ENCODE measurements around the gene MRPS2.
"Not testable (repeated sequence)": the region's sequence is repeated elsewhere in the genome, so short reads cannot be mapped to it uniquely, and the experiment has no call there.

Gene MRPS2

GRCh38 chr9:135545646-135546176 is 45.2 kb downstream of the MRPS2 start, which contains the start of gene OBP2A:
Gene OBP2A, plus strand, starts transcription at chr9:135546126. Its CDS starts 55 bp downstream, at chr9:135546181.
- H3K4me1 ChIP-seq (ENCODE audit: control insufficient read depth, insufficient read depth, low read length); H3K27me3 ChIP-seq (ENCODE audit: control insufficient read depth, insufficient read depth, low read length); H3K36me3 ChIP-seq (ENCODE audit: control insufficient read depth, insufficient read depth, low read length); H3K27ac ChIP-seq (ENCODE audit: low read depth, low read length); H3K4me3 ChIP-seq (ENCODE audit: low read depth, low read length); H3K9ac ChIP-seq (ENCODE audit: low read length); H3K9me3 ChIP-seq (ENCODE audit: control insufficient read depth, insufficient read depth, low read depth, low read length): not testable (repeated sequence)

GRCh38 chr9:135546792-135547617 is 46.5 kb downstream of the MRPS2 start:
- not testable (repeated sequence) for H3K9me3 ChIP-seq (ENCODE audit: control insufficient read depth, insufficient read depth, low read depth, low read length); H3K27me3 ChIP-seq (ENCODE audit: control insufficient read depth, insufficient read depth, low read length); H3K4me1 ChIP-seq (ENCODE audit: control insufficient read depth, insufficient read depth, low read length); H3K4me3 ChIP-seq (ENCODE audit: low read depth, low read length); H3K9ac ChIP-seq (ENCODE audit: low read length); H3K27ac ChIP-seq (ENCODE audit: low read depth, low read length); H3K36me3 ChIP-seq (ENCODE audit: control insufficient read depth, insufficient read depth, low read length)

GRCh38 chr9:135547756-135548736 is 47.6 kb downstream of the MRPS2 start:
- Histone ChIP-seq H3K36me3 (ENCODE audit: control insufficient read depth, insufficient read depth, low read length) (no peaks in the 10 kb centered on the region), H3K27ac (ENCODE audit: low read depth, low read length) (no peak overlapping the region)

GRCh38 chr9:135549478-135550343 is 49.2 kb downstream of the MRPS2 start:
- H3K4me1 ChIP-seq (ENCODE audit: control insufficient read depth, insufficient read depth, low read length); H3K27ac ChIP-seq (ENCODE audit: low read depth, low read length); H3K9me3 ChIP-seq (ENCODE audit: control insufficient read depth, insufficient read depth, low read depth, low read length); H3K4me3 ChIP-seq (ENCODE audit: low read depth, low read length); H3K9ac ChIP-seq (ENCODE audit: low read length); H3K27me3 ChIP-seq (ENCODE audit: control insufficient read depth, insufficient read depth, low read length); H3K36me3 ChIP-seq (ENCODE audit: control insufficient read depth, insufficient read depth, low read length): not testable (repeated sequence)

More at GRCh38 chr9:135547756-135548736, 47.6 kb downstream of the MRPS2 start:
- H3K27me3 ChIP-seq (ENCODE audit: control insufficient read depth, insufficient read depth, low read length): no peaks in the 10 kb centered on the region
- no peak overlapping the region for H3K4me3 ChIP-seq (ENCODE audit: low read depth, low read length)
- H3K9me3 ChIP-seq (ENCODE audit: control insufficient read depth, insufficient read depth, low read depth, low read length): no peaks in the 10 kb centered on the region
- no peaks in the 10 kb centered on the region; the same call in 1 of the 2 replicates for H3K4me1 ChIP-seq (ENCODE audit: control insufficient read depth, insufficient read depth, low read length)
- H3K9ac ChIP-seq (ENCODE audit: low read length): no peak overlapping the region

GRCh38 chr9:135550344-135550918 is 49.9 kb downstream of the MRPS2 start:
- H3K9me3 ChIP-seq (ENCODE audit: control insufficient read depth, insufficient read depth, low read depth, low read length): no peaks in the 10 kb centered on the region
- H3K36me3 ChIP-seq (ENCODE audit: control insufficient read depth, insufficient read depth, low read length): no peaks in the 10 kb centered on the region
- no peak overlapping the region for H3K4me3 ChIP-seq (ENCODE audit: low read depth, low read length)
- H3K4me1 ChIP-seq (ENCODE audit: control insufficient read depth, insufficient read depth, low read length): no peaks in the 10 kb centered on the region; the same call in 1 of the 2 replicates
- no peak overlapping the region for H3K9ac ChIP-seq (ENCODE audit: low read length)
- no peak overlapping the region for H3K27ac ChIP-seq (ENCODE audit: low read depth, low read length)
- H3K27me3 ChIP-seq (ENCODE audit: control insufficient read depth, insufficient read depth, low read length): no peaks in the 10 kb centered on the region

GRCh38 chr9:135551031-135551430 is 50.5 kb downstream of the MRPS2 start:
- no peak overlapping the region for H3K4me3 ChIP-seq (ENCODE audit: low read depth, low read length)
- H3K27me3 ChIP-seq (ENCODE audit: control insufficient read depth, insufficient read depth, low read length): no peaks in the 10 kb centered on the region
- H3K36me3 ChIP-seq (ENCODE audit: control insufficient read depth, insufficient read depth, low read length): no peaks in the 10 kb centered on the region
- H3K27ac ChIP-seq (ENCODE audit: low read depth, low read length): no peak overlapping the region
- no peak overlapping the region for H3K9ac ChIP-seq (ENCODE audit: low read length)
- H3K9me3 ChIP-seq (ENCODE audit: control insufficient read depth, insufficient read depth, low read depth, low read length): no peaks in the 10 kb centered on the region
- H3K4me1 ChIP-seq (ENCODE audit: control insufficient read depth, insufficient read depth, low read length): no peaks in the 10 kb centered on the region; the same call in 1 of the 2 replicates

- H3K4me3 ChIP-seq (ENCODE audit: low read depth, low read length): no peak overlapping the region
- no peaks in the 10 kb centered on the region for H3K36me3 ChIP-seq (ENCODE audit: control insufficient read depth, insufficient read depth, low read length)
- H3K27me3 ChIP-seq (ENCODE audit: control insufficient read depth, insufficient read depth, low read length): no peaks in the 10 kb centered on the region
- no peak overlapping the region for H3K9ac ChIP-seq (ENCODE audit: low read length)
- no peaks in the 10 kb centered on the region for H3K9me3 ChIP-seq (ENCODE audit: control insufficient read depth, insufficient read depth, low read depth, low read length)
- H3K27ac ChIP-seq (ENCODE audit: low read depth, low read length): no peak overlapping the region
- no peaks in the 10 kb centered on the region; the same call in 1 of the 2 replicates for H3K4me1 ChIP-seq (ENCODE audit: control insufficient read depth, insufficient read depth, low read length)
These were observed 51.0 kb downstream of the MRPS2 start for GRCh38 chr9:135551456-135551855.

- Histone ChIP-seq H3K4me3 (ENCODE audit: low read depth, low read length) (no peak overlapping the region), H3K9ac (ENCODE audit: low read length) (no peak overlapping the region), H3K27me3 (ENCODE audit: control insufficient read depth, insufficient read depth, low read length) (no peaks in the 10 kb centered on the region), H3K27ac (ENCODE audit: low read depth, low read length) (no peak overlapping the region), H3K4me1 (ENCODE audit: control insufficient read depth, insufficient read depth, low read length) (no peaks in the 10 kb centered on the region; the same call in 1 of the 2 replicates), H3K9me3 (ENCODE audit: control insufficient read depth, insufficient read depth, low read depth, low read length) (no peaks in the 10 kb centered on the region), H3K36me3 (ENCODE audit: control insufficient read depth, insufficient read depth, low read length) (no peaks in the 10 kb centered on the region)
These were observed 51.7 kb downstream of the MRPS2 start for GRCh38 chr9:135552021-135552697.

- Histone ChIP-seq H3K9ac (ENCODE audit: low read length) (no peak overlapping the region), H3K9me3 (ENCODE audit: control insufficient read depth, insufficient read depth, low read depth, low read length) (no peaks in the 10 kb centered on the region), H3K36me3 (ENCODE audit: control insufficient read depth, insufficient read depth, low read length) (no peaks in the 10 kb centered on the region), H3K4me1 (ENCODE audit: control insufficient read depth, insufficient read depth, low read length) (no peaks in the 10 kb centered on the region; the same call in 1 of the 2 replicates), H3K4me3 (ENCODE audit: low read depth, low read length) (no peak overlapping the region), H3K27ac (ENCODE audit: low read depth, low read length) (no peak overlapping the region), H3K27me3 (ENCODE audit: control insufficient read depth, insufficient read depth, low read length) (no peaks in the 10 kb centered on the region)
These were observed 52.3 kb downstream of the MRPS2 start for GRCh38 chr9:135552698-135553171.

Measured in HUES6 (cell line).